Activated T-helper 2 cell treated with anti-CD3 and anti-CD28 coated beads, Interferon-gamma antibody, Interleukin-2, Interleukin-4, amounts not matched to agents 10 μg/mL and 5 μg/mL and 100 μg/mL, durations not matched to agents 14 hours and 24 hours and 36 hours (primary cell): ENCODE results near the gene MLC1. TPM values are rescaled to one million over a fixed set of nuclear protein-coding genes. Genes with fewer than 3 reads are reported as not detected.

Experiments
- DNase-seq: peaks from one replicate; pipeline ENCODE4 v3.0.0; 2021; ENCODE audit warnings: low spot score
- H3K27ac Mint-ChIP-seq: one replicate; pipeline ENCODE4 v1.8.0; 2021; ENCODE audit warnings: mixed read lengths
- H3K27me3 Mint-ChIP-seq: one replicate; pipeline ENCODE4 v1.8.0; 2021; ENCODE audit warnings: low read depth, mixed read lengths
- H3K36me3 Mint-ChIP-seq: one replicate; pipeline ENCODE4 v1.8.0; 2021; ENCODE audit warnings: low read depth, mixed read lengths
- H3K4me1 Mint-ChIP-seq: one replicate; pipeline ENCODE4 v1.8.0; 2021; ENCODE audit warnings: low read depth, mixed read lengths
- H3K4me3 Mint-ChIP-seq: one replicate; pipeline ENCODE4 v1.8.0; 2021; ENCODE audit warnings: low read depth, mild to moderate bottlenecking, moderate library complexity, mixed read lengths
- H3K9me3 Mint-ChIP-seq: one replicate; pipeline ENCODE4 v1.8.0; 2021; ENCODE audit warnings: mixed read lengths
- intact Hi-C: fragments of 100-400 bp; cut with micrococcal nuclease; formaldehyde crosslinking; loops from one replicate; pipeline ENCODE4 v1.15.1; 2023
- total RNA-seq: library from RNA; stranded (reverse); gene quantifications from 2 replicates; pipeline ENCODE4 v1.2.3, GENCODE V29; 2022

Gene MLC1
- total RNA-seq, 1 donor from 2014 or later: not detected

DNA sequence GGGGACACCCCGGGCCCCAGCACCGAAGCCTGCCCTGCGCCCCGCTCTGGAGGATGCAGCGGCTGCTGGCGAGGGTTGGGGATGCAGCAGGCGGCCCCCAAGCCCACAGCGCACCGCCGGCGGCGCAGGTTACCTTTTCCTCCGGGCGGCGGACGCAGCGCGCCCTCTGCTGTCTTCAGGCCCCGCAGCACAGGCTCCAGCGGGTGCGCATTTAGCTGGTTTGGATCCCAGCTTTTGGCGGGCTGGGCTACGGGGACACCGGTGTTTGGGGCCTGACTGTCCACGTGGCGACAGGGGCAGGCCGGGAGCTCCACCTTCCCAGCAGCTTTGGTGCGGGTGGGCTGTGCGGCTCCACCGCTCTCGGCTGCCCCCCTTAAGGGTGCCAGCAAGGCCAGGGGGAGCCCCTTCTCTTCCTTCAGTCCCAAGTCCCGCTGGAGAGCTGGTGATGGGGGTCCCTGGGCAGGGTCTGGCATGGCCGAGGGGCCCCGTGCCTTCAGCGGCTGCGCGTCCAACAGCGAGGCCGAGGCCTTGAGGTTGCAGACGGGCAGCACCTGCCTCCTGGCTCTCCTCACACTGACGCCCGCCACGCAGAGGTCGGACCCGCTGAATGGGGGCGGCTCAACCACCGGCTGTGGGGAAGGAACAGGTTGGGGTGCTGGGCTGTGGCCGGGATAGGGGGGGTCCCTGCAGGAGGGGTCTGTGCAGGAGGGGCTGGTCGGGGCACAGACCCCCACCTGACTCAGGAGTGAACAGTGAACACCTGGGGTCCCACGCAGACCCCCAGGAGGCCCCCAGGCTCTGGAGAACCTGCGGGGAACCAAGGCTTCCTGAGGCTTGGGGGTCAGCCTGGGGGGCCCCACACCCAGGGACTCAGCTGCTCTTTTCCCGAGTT lies 54.7 kb downstream of the MLC1 start:
- Mint-ChIP-seq H3K27ac (no peak overlapping the region), H3K4me1 (peaks cover 9% of the 10 kb centered on the region), H3K9me3 (no peaks in the 10 kb centered on the region), H3K27me3 (peaks cover 4% of the 10 kb centered on the region), H3K36me3 (no peaks in the 10 kb centered on the region), H3K4me3 (no peak overlapping the region)
- intact Hi-C loops: loop anchor here (1.0 kb wide), 3 partner anchors 37 to 263 kb away; no protein-coding TSS in a partner anchor
- DNase-seq: peak; percentile 71

DNA sequence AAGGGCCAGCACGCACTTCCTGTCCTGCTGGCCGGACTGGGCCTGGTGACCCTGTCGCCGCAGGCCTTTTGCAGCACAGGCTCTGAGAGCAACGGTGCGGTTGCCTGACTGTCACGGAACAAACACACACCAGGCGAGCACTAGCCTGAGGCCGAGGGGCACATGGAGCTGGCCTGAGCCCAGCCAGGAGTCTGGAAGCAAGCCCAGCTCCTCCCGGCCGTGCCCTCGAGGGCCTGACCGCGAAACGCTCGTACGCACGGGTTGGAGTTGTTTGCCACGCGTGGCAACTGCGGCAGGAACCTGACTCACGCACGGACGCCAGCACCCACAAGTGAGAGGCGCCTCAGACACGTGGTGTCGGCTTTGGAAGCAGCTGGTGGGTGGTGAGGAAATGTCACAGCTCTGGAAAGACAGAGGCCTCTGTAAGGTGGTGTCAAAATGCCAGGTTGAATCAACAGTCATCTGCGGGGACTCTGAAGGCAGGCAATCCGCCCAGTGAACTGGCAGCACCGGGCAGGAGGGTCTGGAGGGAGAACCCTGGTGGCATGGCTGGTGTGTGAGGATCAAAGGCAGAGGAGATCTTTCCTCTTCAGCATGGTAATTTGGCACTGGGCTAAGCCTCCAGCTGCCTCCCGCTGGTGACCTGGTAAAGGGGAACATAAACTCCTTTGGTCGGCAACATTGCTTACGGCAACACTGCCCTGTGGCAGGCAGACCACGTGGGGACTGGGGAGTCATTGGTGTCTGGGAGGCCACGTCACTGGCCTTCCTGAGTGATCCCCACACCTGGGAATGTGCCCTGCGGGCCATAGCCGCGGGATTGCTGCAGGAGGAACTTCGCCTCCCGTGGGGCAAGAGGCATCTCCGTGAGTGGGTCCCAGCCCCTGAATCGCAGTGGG lies 57.3 kb downstream of the MLC1 start:
- intact Hi-C loops: no loop called here
- H3K27me3 Mint-ChIP-seq: peaks cover 1% of the 10 kb centered on the region
- H3K4me1 Mint-ChIP-seq: peaks cover 9% of the 10 kb centered on the region
- peak overlapping the region; percentile 62 for H3K27ac Mint-ChIP-seq
- no peak for DNase-seq
- H3K36me3 Mint-ChIP-seq: no peaks in the 10 kb centered on the region
- no peaks in the 10 kb centered on the region for H3K9me3 Mint-ChIP-seq
- no peak overlapping the region for H3K4me3 Mint-ChIP-seq

DNA sequence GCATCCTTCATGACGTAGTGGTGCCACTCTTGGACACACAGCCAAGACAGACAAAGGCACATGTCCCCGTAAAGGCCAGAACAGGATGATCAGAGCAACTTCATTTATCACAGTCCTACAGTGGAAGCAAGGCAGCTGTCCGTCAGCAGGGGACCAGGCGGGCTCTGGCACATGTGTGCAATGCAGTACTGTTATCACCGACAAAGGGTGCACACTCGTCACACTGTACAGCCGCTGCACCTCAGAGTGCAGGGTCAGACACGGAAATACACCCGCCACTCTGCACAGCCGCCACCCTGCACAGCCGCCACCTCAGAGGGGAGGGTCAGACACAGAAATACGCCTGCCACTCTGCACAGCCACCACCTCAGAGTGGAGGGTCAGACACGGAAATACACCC lies 59.2 kb downstream of the MLC1 start:
- Mint-ChIP-seq H3K27ac (no peak overlapping the region), H3K4me1 (peaks cover 9% of the 10 kb centered on the region), H3K27me3 (peaks cover 1% of the 10 kb centered on the region), H3K9me3 (no peaks in the 10 kb centered on the region), H3K36me3 (no peaks in the 10 kb centered on the region), H3K4me3 (no peak overlapping the region)
- no peak for DNase-seq
- intact Hi-C loops: no loop called here

DNA sequence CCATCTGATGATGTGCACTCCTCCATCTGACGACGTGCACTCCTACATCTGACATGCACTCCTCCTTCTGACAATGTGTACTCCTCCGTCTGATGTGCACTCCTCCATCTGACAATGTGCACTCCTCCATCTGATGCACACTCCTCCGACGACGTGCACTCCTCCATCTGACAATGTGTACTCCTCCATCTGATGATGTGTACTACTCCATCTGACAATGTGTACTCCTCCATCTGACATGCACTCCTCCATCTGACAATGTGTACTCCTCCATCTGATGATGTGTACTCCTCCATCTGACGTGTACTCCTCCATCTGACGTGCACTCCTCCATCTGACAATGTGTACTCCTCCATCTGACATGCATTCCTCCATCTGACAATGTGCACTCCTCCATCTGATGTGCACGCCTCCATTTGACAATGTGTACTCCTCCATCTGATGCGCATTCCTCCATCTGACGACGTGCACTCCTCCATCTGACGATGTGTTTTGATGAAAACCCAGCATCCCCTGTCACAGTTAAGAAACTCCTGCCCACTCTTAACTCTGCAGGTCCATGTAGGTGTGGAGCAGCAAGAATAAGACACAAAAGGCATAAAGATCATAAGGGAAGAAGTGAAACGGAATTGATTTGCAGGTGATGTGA lies 62.9 kb downstream of the MLC1 start:
- H3K36me3 Mint-ChIP-seq: peaks cover 3% of the 10 kb centered on the region
- H3K4me3 Mint-ChIP-seq: no peak overlapping the region
- no peak overlapping the region for H3K27ac Mint-ChIP-seq
- H3K9me3 Mint-ChIP-seq: peaks cover 4% of the 10 kb centered on the region
- H3K4me1 Mint-ChIP-seq: peaks cover 21% of the 10 kb centered on the region
- no peak for DNase-seq
- intact Hi-C loops: no loop called here
- H3K27me3 Mint-ChIP-seq: no peaks in the 10 kb centered on the region

DNA sequence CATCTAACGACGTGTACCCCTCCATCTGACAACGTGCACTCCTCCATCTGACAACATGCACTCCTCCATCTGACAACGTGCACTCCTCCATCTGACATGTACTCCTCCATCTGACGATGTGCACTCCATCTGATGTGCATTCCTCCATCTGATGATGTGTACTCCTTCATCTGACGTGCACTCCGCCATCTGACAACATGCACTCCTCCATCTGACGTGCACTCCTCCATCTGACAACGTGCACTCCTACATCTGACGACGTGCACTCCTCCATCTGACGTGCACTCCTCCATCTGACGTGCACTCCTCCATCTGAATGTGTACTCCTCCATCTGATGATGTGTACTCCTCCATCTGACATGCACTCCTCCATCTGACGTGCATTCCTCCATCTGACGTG lies 64.6 kb downstream of the MLC1 start:
- peaks cover 4% of the 10 kb centered on the region for H3K9me3 Mint-ChIP-seq
- DNase-seq: no peak
- H3K4me1 Mint-ChIP-seq: peaks cover 27% of the 10 kb centered on the region
- H3K27me3 Mint-ChIP-seq: no peaks in the 10 kb centered on the region
- no peak overlapping the region for H3K4me3 Mint-ChIP-seq
- intact Hi-C loops: no loop called here
- H3K27ac Mint-ChIP-seq: no peak overlapping the region
- peaks cover 3% of the 10 kb centered on the region for H3K36me3 Mint-ChIP-seq

GRCh38 chr22:50019316-50019715 lies 65.9 kb downstream of the MLC1 start:
- Mint-ChIP-seq H3K4me1 (peaks cover 25% of the 10 kb centered on the region), H3K4me3 (no peak overlapping the region), H3K27ac (peak overlapping the region; percentile 77), H3K9me3 (peaks cover 4% of the 10 kb centered on the region), H3K36me3 (peaks cover 3% of the 10 kb centered on the region), H3K27me3 (no peaks in the 10 kb centered on the region)
- DNase-seq: no peak
- intact Hi-C loops: loop anchor here (2.0 to 5.0 kb wide), 3 partner anchors 49 to 181 kb away; no protein-coding TSS in a partner anchor

DNA sequence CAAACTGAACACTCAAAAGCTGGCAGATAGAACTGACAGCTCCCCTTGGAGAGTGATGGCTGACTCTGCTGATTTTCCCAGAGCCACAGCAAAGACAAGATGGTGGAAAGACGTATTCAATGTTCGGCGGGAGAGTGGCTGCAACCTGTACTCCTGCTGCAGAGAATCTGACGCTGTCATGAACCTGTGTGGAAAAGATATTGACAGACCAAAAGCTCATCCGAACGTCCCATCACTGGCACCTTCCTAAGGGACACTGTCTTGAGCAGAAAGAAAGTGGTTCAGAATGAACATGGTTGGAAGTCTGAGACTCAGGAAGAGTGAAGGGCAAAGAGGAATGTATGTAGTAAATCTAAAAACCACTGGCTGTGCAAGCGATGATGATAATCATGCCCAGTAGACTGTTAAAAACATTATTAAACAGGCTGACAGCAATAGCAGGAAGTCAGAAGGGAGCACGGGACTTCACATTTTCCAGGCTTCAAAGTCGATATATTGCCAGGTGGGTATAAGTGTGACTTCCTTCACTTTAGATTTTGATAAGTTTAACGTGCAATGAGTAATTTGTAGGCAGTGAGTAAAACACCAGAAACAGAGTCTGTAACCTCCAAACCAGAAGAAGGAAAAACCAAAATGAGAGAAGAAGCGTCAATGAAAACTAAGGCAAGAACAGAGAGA lies 66.5 kb downstream of the MLC1 start:
- H3K27me3 Mint-ChIP-seq: no peaks in the 10 kb centered on the region
- intact Hi-C loops: loop anchor here (2.0 to 5.0 kb wide), 3 partner anchors 48 to 180 kb away; no protein-coding TSS in a partner anchor

GRCh38 chr22:50017701-50018224 lies 67.5 kb downstream of the MLC1 start:
- peaks cover 3% of the 10 kb centered on the region for H3K27me3 Mint-ChIP-seq
- peaks cover 25% of the 10 kb centered on the region for H3K4me1 Mint-ChIP-seq
- DNase-seq: no peak
- H3K9me3 Mint-ChIP-seq: peaks cover 4% of the 10 kb centered on the region
- H3K27ac Mint-ChIP-seq: peak overlapping the region; percentile 23
- H3K36me3 Mint-ChIP-seq: peaks cover 3% of the 10 kb centered on the region
- H3K4me3 Mint-ChIP-seq: no peak overlapping the region
- intact Hi-C loops: loop anchor here (2.0 to 5.0 kb wide), 3 partner anchors 47 to 179 kb away; no protein-coding TSS in a partner anchor

More for the DNA sequence above, 66.5 kb downstream of the MLC1 start:
- H3K27ac Mint-ChIP-seq: peak overlapping the region; percentile 77
- no peak overlapping the region for H3K4me3 Mint-ChIP-seq
- H3K4me1 Mint-ChIP-seq: peaks cover 25% of the 10 kb centered on the region
- H3K36me3 Mint-ChIP-seq: peaks cover 3% of the 10 kb centered on the region
- DNase-seq: no peak
- peaks cover 4% of the 10 kb centered on the region for H3K9me3 Mint-ChIP-seq

DNA sequence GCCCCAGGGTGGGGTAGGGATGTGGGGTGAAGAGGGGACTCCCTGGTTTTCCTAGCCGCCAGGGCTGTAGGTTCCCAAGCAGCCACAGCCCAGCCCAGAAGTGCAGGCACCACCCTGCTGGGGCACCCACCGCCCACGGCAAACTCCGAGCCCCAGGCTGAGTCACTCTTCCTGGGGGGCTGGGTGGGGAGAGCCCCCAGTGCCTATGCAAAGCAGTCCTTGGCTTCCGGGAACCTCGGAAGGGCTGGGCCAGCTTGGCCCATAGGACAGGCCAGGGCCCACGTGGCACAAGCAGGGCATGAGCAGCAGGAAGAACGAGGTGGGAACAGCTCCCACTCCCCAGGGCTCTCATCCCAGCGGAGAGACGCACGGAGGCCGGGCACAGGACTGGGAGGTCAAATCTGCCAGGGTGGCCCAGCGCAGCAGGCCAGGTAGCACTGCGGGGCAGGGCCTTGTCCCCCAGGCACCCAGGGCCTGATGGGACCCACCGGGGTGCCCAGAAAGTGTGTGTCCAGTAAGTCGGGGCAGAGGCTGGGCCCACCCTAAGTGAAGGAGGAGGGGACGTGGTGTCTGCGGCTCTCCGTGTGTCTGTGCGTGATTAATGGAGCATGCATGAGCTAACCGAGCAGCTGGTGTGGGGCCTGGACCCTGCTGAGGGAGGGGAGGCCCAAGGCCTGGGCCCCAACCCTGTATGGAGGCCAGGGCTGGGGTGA lies 68.1 kb downstream of the MLC1 start:
- DNase-seq: no peak
- intact Hi-C loops: loop anchor here (5.0 kb wide), 1 partner anchor 85 kb away; no protein-coding TSS in a partner anchor
- H3K4me3 Mint-ChIP-seq: no peak overlapping the region

DNA sequence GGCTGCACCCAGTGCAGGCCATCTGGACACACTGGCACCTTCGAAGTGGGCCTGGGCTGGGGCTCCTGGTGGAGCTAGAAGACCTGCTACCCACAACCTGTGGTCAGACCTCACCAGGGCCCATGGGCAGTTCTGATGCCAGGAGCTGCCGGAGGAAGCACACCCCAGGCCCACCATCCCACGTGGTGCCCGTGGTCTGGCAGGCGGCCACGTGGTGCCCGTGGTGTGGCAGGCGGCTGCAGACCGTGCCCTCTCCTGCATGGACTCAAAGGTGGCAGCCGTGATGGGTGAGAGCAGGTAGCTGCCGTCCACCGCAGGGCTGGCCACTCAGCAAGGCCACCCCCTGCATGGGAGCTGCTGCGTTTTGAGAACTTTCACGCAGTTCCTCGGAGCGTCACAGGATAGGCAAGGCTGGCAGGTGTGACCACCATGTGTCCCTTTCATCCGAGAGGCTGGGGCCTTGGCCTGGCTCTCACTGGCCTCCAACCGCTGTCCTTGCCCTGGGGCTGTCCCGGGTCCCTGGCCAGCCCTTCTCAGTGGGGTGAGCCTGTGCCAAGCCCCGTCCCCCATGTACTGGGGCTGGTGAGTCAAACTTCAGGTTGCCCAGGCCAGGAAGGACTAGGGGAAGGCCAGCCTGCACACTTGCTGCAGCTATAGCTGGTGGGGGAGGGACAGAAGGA lies 68.8 kb downstream of the MLC1 start:
- peaks cover 3% of the 10 kb centered on the region for H3K36me3 Mint-ChIP-seq
- peaks cover 4% of the 10 kb centered on the region for H3K9me3 Mint-ChIP-seq
- H3K27ac Mint-ChIP-seq: peak overlapping the region; percentile 52
- H3K4me3 Mint-ChIP-seq: no peak overlapping the region
- no peak for DNase-seq
- H3K27me3 Mint-ChIP-seq: peaks cover 9% of the 10 kb centered on the region
- peaks cover 27% of the 10 kb centered on the region for H3K4me1 Mint-ChIP-seq
- intact Hi-C loops: loop anchor here (5.0 kb wide), 1 partner anchor 84 kb away; no protein-coding TSS in a partner anchor

More for the DNA sequence above, 68.1 kb downstream of the MLC1 start:
- Mint-ChIP-seq H3K36me3 (peaks cover 3% of the 10 kb centered on the region), H3K27me3 (peaks cover 3% of the 10 kb centered on the region), H3K4me1 (peaks cover 25% of the 10 kb centered on the region), H3K9me3 (peaks cover 4% of the 10 kb centered on the region), H3K27ac (peak overlapping the region; percentile 52)
